Neural progenitor cell (in vitro differentiated cells): ENCODE results near the gene PPP1R13L. TPM values are rescaled to one million over a fixed set of nuclear protein-coding genes. Genes with fewer than 3 reads are reported as not detected.

Source experiments
- DNase-seq: peaks from one replicate; pipeline ENCODE4 v3.0.0-alpha.2; 2016; ENCODE audit warnings: low spot score
- H2AFZ ChIP-seq: fragments of 200-600 bp; sonication (generic); replicated peaks from 2 replicates; pipeline ENCODE4 v1.6.1; 2016; ENCODE audit warnings: antibody characterized with exemption
- H3F3A ChIP-seq: fragments of 200-600 bp; sonication (generic); 2 replicates; pipeline ENCODE4 v1.6.1; 2016; ENCODE audit warnings: antibody characterized with exemption, low read depth
- H3K27ac ChIP-seq: fragments of 200-600 bp; sonication (generic); 2 replicates; pipeline ENCODE4 v1.5.1; 2016; ENCODE audit warnings: mild to moderate bottlenecking
- H3K27me3 ChIP-seq: fragments of 200-600 bp; sonication (generic); 2 replicates; pipeline ENCODE4 v1.6.1; 2016; ENCODE audit warnings: mild to moderate bottlenecking, moderate library complexity
- H3K36me3 ChIP-seq: fragments of 200-600 bp; sonication (generic); 2 replicates; pipeline ENCODE4 v1.5.1; 2016
- H3K4me1 ChIP-seq: fragments of 200-600 bp; sonication (generic); 2 replicates; pipeline ENCODE4 v1.6.1; 2016; ENCODE audit warnings: mixed run types
- H3K4me2 ChIP-seq: fragments of 200-600 bp; sonication (generic); 2 replicates; pipeline ENCODE4 v1.6.1; 2016
- H3K4me3 ChIP-seq: fragments of 200-600 bp; sonication (generic); 2 replicates; pipeline ENCODE4 v1.5.1; 2016
- H3K79me2 ChIP-seq: fragments of 200-600 bp; sonication (generic); 2 replicates; pipeline ENCODE4 v1.6.1; 2016; ENCODE audit warnings: low read depth
- H3K9ac ChIP-seq: fragments of 200-600 bp; sonication (generic); 2 replicates; pipeline ENCODE4 v1.6.1; 2016
- H3K9me3 ChIP-seq: fragments of 200-600 bp; sonication (generic); 2 replicates; pipeline ENCODE4 v1.5.1; 2016; ENCODE audit warnings: low read depth
- H4K20me1 ChIP-seq: fragments of 200-600 bp; sonication (generic); 2 replicates; pipeline ENCODE4 v1.6.1; 2016; ENCODE audit warnings: low read depth
- H3K27ac Mint-ChIP-seq: 3 replicates; pipeline ENCODE4 v1.8.0; 2021; ENCODE audit warnings: mixed read lengths
- H3K27me3 Mint-ChIP-seq: 2 replicates; pipeline ENCODE4 v1.8.0; 2022; ENCODE audit warnings: low read depth, mild to moderate bottlenecking, inconsistent platforms, moderate library complexity, mixed read lengths; ENCODE audit not compliant: insufficient read depth
- H3K36me3 Mint-ChIP-seq: 3 replicates; pipeline ENCODE4 v1.8.0; 2021; ENCODE audit warnings: mixed read lengths
- H3K4me1 Mint-ChIP-seq: 3 replicates; pipeline ENCODE4 v1.8.0; 2021; ENCODE audit warnings: mixed read lengths
- H3K4me3 Mint-ChIP-seq: 3 replicates; pipeline ENCODE4 v1.8.0; 2021; ENCODE audit warnings: mild to moderate bottlenecking, moderate library complexity, mixed read lengths
- H3K9me3 Mint-ChIP-seq: 3 replicates; pipeline ENCODE4 v1.8.0; 2020; ENCODE audit warnings: mixed read lengths
- EZH2 ChIP-seq: fragments of 200-600 bp; sonication (generic); IDR thresholded peaks from 2 replicates; pipeline ENCODE4 v1.6.1; 2017; ENCODE audit warnings: antibody characterized with exemption, mild to moderate bottlenecking, moderate library complexity
- EZH2phosphoT487 ChIP-seq: fragments of 200-600 bp; sonication (generic); IDR thresholded peaks from 2 replicates; pipeline ENCODE4 v1.6.1; 2017; ENCODE audit warnings: antibody characterized with exemption
- total RNA-seq: library from RNA; depleted of rRNA; stranded (reverse); fragments of >200 nt; gene quantifications from 2 replicates; pipeline ENCODE4 v1.2.3, GENCODE V29; 2015; ENCODE audit warnings: low replicate concordance
- TF ChIP-seq, protein P1 (sequence below): fragments of 200-600 bp; sonication (generic); IDR thresholded peaks from 2 replicates; pipeline ENCODE4 v1.5.1; 2017; ENCODE audit warnings: antibody characterized with exemption, mild to moderate bottlenecking

The PPP1R13L gene
- total RNA-seq, 1 donor from 2014 or later = 2.9 TPM

GRCh38 chr19:45446944-45447343 lies 42.1 kb upstream of the PPP1R13L start:
- Mint-ChIP-seq H3K4me3 (no peak overlapping the region), H3K27ac (no peak overlapping the region), H3K4me1 (peaks cover 59% of the 10 kb centered on the region), H3K9me3 (peaks cover 2% of the 10 kb centered on the region), H3K27me3 (peaks cover 22% of the 10 kb centered on the region), H3K36me3 (no peaks in the 10 kb centered on the region)
- Histone ChIP-seq H3K4me1 (peaks cover 7% of the 10 kb centered on the region), H3K79me2 (no peaks in the 10 kb centered on the region), H3K36me3 (no peaks in the 10 kb centered on the region), H4K20me1 (no peaks in the 10 kb centered on the region), H2AFZ (no peak overlapping the region), H3K4me2 (no peak overlapping the region), H3K9ac (no peak overlapping the region), H3K27me3 (peaks cover 33% of the 10 kb centered on the region), H3K27ac (no peak overlapping the region), H3K9me3 (no peaks in the 10 kb centered on the region), H3K4me3 (no peak overlapping the region), H3F3A (peaks cover 65% of the 10 kb centered on the region)
- no peak for TF ChIP-seq EZH2phosphoT487
- no peak for TF ChIP-seq EZH2
- TF ChIP-seq, protein P1, sequence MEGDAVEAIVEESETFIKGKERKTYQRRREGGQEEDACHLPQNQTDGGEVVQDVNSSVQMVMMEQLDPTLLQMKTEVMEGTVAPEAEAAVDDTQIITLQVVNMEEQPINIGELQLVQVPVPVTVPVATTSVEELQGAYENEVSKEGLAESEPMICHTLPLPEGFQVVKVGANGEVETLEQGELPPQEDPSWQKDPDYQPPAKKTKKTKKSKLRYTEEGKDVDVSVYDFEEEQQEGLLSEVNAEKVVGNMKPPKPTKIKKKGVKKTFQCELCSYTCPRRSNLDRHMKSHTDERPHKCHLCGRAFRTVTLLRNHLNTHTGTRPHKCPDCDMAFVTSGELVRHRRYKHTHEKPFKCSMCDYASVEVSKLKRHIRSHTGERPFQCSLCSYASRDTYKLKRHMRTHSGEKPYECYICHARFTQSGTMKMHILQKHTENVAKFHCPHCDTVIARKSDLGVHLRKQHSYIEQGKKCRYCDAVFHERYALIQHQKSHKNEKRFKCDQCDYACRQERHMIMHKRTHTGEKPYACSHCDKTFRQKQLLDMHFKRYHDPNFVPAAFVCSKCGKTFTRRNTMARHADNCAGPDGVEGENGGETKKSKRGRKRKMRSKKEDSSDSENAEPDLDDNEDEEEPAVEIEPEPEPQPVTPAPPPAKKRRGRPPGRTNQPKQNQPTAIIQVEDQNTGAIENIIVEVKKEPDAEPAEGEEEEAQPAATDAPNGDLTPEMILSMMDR = no peak
- DNase-seq = no peak

- H3K4me1 Mint-ChIP-seq = peaks cover 53% of the 10 kb centered on the region
- no peak overlapping the region for H3K4me2 ChIP-seq
- no peak overlapping the region for H3K4me3 ChIP-seq
- H3K79me2 ChIP-seq = no peaks in the 10 kb centered on the region
- H3K27ac Mint-ChIP-seq = peak overlapping the region; percentile 75
- peak; percentile 49 for DNase-seq
- no peak overlapping the region for H3K27ac ChIP-seq
- no peak for TF ChIP-seq EZH2phosphoT487
- TF ChIP-seq, protein P1 = peak; percentile 43
- H4K20me1 ChIP-seq = no peaks in the 10 kb centered on the region
- H2AFZ ChIP-seq = no peak overlapping the region
- H3F3A ChIP-seq = peaks cover 60% of the 10 kb centered on the region
- peaks cover 26% of the 10 kb centered on the region for H3K27me3 ChIP-seq
- no peaks in the 10 kb centered on the region for H3K36me3 ChIP-seq
- peaks cover 7% of the 10 kb centered on the region for H3K4me1 ChIP-seq
- peaks cover 16% of the 10 kb centered on the region for H3K27me3 Mint-ChIP-seq
- H3K9me3 ChIP-seq = no peaks in the 10 kb centered on the region
- no peaks in the 10 kb centered on the region for H3K36me3 Mint-ChIP-seq
- no peaks in the 10 kb centered on the region for H3K9me3 Mint-ChIP-seq
- H3K9ac ChIP-seq = no peak overlapping the region
- H3K4me3 Mint-ChIP-seq = peak overlapping the region; percentile 65
These were observed 41.4 kb upstream of the PPP1R13L start for GRCh38 chr19:45446295-45446694.

DNA sequence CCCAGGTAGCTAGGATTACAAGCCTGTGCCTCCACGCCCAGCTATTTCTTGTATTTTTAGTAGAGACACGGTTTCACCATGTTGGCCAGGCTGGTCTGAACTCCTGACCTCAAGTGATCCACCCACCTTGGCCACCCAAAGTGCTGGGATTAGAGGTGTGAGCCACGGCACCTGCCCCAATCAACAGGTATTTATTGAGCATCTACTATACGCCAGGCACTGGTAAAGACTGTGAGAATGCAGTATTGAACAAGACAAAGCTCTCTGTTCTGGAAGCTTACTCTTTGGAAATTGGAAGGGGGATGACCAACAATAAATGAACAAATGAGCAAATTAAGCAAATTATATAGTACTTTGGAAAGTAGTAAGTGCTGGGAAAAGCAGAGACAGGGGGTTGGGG lies 40.3 kb upstream of the PPP1R13L start:
- no peaks in the 10 kb centered on the region for H3K36me3 Mint-ChIP-seq
- H3K27ac Mint-ChIP-seq = peak overlapping the region; percentile 84
- peaks cover 19% of the 10 kb centered on the region for H3K27me3 Mint-ChIP-seq

More for the DNA sequence above, 40.3 kb upstream of the PPP1R13L start:
- TF ChIP-seq EZH2 (no peak), EZH2phosphoT487 (no peak)
- TF ChIP-seq, protein P1 = no peak
- Histone ChIP-seq H3K9me3 (no peaks in the 10 kb centered on the region), H3K27ac (no peak overlapping the region), H3K9ac (no peak overlapping the region), H3K27me3 (peaks cover 17% of the 10 kb centered on the region), H3K4me2 (no peak overlapping the region), H4K20me1 (no peaks in the 10 kb centered on the region), H3F3A (peaks cover 66% of the 10 kb centered on the region), H2AFZ (no peak overlapping the region), H3K36me3 (no peaks in the 10 kb centered on the region), H3K4me3 (no peak overlapping the region), H3K79me2 (no peaks in the 10 kb centered on the region), H3K4me1 (peaks cover 10% of the 10 kb centered on the region)
- no peak for DNase-seq
- Mint-ChIP-seq H3K4me3 (peak overlapping the region; percentile 54), H3K9me3 (no peaks in the 10 kb centered on the region), H3K4me1 (peaks cover 57% of the 10 kb centered on the region)
